Retina (tissue), 1 donor: ENCODE data around the gene CSNK1G1.
"Not testable (repeated sequence)": the region's sequence is repeated elsewhere in the genome, so short reads cannot be mapped to it uniquely, and the experiment has no call there.

Experiments used
- DNase-seq: peaks from one replicate; pipeline ENCODE4 v3.0.0-alpha.2; 2016

Gene CSNK1G1

GRCh38 chr15:64236156-64236894 lies 119.6 kb downstream of the CSNK1G1 start:
- DNase-seq: no peak

GRCh38 chr15:64235552-64235951 lies 120.4 kb downstream of the CSNK1G1 start:
- DNase-seq: no peak

DNA sequence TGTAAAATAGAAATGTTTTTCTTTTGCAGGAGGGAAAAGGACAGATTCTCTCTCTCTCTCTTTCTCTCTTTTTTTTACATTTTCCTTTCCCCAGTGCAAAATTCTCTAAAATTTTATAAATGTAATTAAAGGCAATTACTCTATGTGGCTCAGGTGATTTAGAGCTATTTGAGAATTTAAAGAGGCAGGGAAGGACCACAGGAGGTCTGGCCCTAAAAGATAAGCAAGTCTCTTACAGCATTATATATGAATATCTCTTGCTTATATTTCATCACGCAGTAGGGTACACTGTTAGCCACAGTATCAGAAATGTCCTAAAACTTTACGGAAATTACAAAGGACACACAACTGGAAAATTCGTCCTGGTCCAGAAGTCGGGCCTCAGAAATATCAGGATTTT lies 122.7 kb downstream of the CSNK1G1 start:
- no peak for DNase-seq

DNA sequence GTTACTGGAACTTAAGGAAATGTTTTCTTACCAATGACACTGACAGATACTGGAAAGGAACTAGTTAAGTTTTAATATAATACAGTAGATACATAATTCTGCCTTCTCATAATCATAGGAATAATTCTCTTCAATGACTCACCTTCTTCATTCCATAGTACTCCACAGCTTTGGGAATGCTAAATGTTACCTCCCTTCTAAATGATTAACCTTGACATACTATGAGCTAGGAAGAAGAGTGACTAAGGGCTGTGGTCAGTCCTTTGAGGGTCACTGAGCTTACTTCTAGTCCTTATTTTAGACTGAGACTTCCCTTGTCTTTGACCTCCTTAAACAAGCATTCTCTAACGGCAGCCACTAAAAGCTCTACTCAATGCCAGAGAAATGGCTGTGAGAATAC lies 123.6 kb downstream of the CSNK1G1 start:
- no peak for DNase-seq

DNA sequence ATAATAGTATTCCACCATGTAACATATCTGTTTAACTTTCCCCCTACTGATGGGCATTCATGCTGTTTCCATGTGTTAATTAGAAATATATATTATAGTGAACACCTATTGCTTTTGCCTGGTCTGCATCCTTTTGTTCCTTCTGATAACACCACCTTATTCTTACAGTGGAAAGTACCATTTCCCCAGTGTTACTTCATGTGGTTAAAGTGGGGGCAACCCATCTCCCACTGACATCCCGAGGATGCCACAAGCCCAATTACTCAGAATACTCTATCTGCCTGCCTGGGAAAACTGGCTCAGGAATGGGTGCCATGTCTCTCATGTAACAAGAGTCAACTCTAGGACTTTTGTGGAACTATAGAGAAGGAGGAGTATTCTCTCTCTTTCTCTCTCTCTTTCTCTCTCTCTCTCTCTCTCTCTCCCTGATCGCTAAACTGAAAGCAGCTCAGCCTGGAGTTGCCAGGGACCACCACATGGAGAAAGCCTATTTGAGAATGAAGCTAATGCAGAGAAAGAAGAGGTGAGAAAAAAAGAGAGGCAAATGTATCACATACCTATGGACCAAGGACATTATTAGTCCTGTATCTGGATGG lies 126.7 kb downstream of the CSNK1G1 start:
- DNase-seq: no peak

DNA sequence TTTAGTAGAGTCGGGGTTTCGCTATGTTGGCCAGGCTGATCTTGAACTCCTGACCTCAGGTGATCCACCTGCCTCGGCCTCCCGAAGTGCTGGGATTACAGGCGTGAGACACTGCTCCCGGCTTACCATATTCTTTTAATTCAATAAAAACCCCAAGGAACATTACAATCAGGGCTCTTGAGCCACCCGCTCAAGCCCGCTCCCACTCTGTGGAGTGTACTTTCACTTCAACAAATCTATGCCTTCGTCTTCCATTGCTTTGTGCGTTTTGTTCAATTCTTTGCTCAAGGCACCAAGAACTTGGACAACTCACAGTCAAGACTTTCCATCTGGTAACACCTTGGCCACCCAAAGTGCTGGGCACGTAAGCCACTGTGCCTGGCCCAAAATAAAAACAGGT lies 130.2 kb downstream of the CSNK1G1 start:
- DNase-seq: no peak

DNA sequence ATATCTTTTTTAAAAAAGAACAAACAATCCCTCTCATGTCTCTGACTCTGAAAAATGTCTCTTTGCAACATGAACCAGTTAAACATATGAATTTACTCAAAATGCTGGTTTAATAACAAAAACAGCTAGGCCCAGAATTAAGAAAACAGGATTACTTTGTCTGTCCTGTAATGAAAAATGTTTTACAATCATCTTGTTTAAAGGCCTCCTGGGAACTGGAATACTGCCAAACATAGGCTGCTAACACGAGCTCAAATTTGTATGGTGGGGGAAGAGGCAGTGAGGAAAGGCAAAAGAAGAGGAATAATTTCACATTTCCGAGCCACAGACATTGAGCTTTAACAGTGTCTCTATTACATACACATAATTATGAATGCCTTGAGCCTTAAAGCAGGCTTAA lies 131.5 kb downstream of the CSNK1G1 start:
- no peak for DNase-seq

DNA sequence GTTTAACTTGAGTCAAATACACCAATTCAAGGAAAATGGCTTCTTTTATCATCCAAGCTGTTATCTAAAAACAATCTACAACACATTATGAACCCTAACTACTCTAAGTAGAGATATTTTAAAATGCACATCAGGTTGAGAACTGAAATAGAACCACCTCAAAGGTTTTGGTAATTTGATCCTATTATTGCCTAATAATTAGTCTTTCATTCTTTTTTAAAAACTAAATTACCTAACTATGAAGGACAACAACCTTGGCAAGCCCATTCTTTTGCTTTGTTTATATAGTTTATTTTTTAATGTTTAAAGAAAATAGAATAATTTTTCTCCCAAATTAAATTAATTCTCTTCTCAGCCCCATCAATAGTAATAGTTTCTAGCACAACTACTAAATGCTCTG lies 132.1 kb downstream of the CSNK1G1 start:
- no peak for DNase-seq

- DNase-seq: no peak
Measured at GRCh38 chr15:64222573-64223366, 133.2 kb downstream of the CSNK1G1 start.

- not testable (repeated sequence) for DNase-seq
Measured at GRCh38 chr15:64221911-64222310, 134.1 kb downstream of the CSNK1G1 start.

DNA sequence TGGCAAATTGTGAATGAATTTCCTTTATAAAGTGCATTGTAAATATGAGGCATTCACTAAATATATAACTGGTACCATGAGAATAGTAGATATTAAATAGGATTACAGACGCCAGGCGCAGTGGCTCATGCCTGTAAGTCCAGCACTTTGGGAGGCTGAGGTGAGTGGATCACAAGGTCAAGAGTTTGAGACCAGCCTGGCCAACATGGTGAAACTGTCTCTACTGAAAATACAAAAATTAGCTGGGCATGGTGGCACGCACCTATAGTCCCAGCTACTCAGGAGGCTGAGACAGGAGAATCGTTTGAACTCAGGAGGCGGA lies 138.6 kb downstream of the CSNK1G1 start:
- not testable (repeated sequence) for DNase-seq

DNA sequence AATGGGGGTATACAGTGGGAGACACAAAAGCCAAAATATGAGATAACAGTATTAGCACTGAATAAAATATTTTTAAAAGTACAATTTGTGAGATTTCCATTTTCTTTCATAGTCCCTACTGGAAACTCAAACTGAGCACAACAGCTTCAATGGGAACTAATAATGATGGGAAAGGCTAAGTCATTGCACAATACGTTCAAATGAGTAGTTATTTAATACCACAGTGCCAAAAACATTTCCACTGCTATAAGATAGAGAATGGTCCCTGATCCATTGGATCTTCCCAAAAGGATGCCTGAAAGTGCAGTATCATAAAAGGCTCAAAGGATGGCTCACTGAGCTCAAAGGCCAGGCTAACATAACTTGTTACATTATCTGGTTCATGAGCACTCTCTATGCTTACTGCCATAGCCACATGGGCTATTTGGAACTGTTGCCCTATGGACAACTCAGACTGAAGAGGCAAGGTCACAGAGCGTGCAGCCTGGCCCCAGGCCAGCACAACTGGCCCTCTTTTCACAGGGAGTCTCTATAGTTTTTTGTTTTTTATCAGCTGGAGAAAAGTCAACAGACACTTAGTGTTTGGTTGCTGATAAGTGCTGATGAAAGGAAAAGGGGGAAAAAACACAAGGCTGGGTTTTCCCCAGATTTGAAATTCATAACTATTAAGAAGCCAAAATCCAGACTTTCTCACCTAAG lies 139.1 kb downstream of the CSNK1G1 start:
- no peak for DNase-seq

- no peak for DNase-seq
Measured at GRCh38 chr15:64216196-64216595, 139.8 kb downstream of the CSNK1G1 start.

DNA sequence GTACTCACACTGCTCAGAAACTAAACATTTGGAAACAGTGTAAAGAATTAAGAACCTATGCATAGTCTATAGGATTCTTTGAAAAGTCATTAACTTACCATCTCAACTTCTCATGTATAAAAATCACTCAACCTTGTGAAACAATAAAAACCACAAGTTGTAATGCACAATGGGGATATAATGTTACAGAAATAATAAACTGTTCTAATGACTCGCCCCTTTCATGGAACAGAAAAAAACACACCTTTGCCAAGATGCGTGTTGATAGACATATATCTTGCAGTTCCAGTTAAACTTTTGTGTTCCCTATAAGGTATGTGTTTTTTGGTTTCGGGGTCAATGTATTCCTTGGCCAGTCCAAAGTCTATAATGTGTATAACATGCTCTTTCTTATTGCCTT lies 142.3 kb downstream of the CSNK1G1 start:
- DNase-seq: no peak

DNA sequence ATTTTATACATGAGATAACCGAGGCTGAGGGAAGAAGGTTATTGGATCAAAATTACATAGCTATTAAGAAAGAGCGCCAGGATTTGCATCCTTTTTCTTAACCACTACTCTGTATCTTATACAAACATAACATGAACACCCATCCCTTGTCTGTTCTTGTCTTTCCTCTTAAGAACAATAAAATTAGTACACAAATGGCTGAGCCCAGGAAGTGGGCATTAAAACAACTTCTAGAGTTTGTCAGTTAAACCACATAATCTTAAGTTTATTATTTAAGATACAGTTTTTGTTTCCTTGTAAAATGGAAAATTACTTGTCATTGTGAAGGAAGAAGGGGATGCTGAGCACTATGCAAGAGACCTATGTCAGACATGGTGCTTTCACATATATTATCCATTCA lies 144.3 kb downstream of the CSNK1G1 start:
- DNase-seq: no peak

DNA sequence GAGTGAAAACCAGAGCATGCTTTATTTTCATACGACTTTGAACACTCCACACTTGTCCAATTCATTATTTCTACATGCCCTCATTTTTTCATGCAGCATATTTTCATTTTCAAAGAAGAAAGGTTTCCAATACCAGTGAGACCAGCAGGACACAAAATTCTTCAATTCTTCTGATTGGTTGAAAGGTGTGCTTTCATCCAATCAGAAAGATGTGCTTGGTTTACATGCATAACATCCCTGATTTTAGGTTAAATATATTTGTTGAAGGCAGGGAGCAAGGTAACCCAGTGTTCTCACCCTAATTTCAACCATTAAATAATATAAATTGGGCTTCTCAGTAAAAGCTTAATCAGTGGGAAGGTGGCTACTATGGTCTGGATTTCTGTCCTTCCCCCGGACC lies 145.6 kb downstream of the CSNK1G1 start:
- DNase-seq: no peak

DNA sequence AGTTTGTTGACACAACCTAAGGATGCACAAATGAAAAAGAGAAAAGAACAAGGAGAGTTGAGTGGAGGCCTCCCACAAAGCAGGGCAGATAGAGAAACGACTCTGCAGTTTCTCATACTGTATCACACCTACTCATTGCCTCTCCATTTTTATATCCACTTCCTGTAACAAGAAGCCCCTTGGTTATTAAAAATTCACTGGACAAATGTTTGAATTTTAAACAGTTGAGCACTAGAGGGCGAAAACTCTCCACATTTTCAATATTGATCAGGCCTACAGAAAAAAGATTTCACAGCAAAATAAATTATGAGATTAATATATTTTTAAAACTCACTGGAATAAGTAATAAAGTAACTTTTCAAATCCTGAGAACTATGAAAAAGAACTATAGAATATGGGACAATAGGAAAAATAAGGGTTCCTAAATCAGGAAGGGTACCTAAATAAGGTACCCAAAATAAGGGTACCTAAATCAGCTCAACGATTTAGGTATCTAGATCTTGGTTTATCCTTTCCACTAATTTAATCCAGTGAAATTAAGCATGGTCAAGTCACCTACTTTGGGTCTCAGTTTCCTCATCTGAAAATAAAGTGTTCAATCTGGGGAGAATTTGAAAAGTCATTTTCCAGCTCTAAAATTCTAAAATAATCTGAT lies 146.2 kb downstream of the CSNK1G1 start:
- no peak for DNase-seq

DNA sequence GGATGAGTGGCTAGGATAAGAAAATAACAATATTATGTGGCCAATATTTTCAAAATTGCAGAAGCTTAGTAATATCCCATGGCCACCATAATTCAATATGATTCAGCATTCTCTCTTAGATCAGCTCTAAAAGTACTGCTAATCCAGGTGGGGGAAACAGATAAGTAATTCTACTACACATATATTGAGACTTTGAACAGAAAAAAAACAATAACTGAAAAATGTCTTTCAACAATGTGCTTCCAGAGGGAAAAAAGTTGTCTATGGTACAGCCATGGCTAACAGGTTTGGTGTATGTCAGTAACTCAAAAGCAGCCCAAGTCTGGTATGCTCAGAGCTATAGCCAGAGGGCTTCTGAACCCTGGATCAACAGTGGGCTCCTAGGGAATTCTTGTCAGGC lies 150.8 kb downstream of the CSNK1G1 start:
- DNase-seq: no peak

DNA sequence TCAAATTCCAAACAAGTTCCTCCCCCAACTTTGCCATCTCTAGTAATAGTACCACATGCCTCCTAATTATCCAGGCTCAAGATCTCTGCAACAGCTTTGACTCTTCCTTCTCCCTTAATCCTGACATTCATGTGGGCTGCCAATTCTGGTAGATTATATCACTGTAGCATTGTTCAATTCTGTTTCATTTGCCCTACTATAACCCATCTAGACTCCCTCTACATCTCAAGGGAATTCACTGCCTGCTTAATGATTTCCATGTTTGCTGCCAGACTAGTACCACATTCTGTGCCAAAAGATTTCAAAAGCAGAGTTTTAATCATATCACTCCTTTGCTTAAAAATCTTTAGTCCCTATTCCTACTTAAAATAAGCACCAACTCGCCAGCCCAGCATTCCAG lies 158.5 kb downstream of the CSNK1G1 start:
- no peak for DNase-seq

- no peak for DNase-seq
Measured at GRCh38 chr15:64193971-64194370, 162.0 kb downstream of the CSNK1G1 start.

DNA sequence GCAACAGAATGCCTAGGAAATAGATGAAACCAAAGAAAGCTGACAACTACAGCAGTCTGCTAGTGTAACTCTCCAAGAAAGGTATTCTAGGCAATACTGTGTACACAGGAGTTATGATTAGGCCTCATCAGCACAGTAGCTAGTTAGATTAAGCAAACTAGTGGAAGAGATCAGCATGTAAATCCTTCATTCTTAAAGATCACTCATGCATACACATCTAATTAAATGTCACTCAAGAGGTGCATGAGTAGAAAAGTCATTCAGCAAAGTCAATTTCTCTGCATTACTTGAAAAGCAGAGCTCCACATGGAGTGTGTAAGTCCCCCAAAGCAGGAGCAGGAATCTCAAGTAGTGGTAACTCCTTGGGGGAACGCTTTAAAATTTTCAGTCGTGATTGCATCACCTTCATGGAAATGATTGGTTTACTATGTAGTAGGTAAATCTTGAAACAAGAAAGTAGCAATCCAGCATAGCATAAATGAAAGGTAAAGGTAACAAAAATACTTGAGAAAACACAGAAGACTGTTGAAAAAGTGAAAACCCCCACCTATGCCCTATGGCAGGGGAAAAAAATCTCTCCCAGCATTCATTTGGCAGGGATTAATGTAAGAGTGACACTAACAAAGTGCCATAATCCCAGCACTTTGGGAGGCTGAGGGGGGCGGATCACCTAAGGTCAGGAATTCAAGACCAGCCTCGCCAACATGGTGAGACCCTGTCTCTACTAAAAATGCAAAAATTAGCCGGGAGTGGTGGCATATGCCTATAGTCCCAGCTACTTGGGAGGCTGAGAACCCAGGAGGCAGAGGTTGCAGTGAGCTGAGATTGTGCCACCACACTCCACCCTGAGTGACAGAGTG lies 163.8 kb downstream of the CSNK1G1 start:
- no peak for DNase-seq
